Panc1 (cell line): Measurements from ENCODE around the gene PACSIN1.

ENCODE experiments used
- CTCF ChIP-seq: fragments of 450-650 bp; IDR thresholded peaks from 2 replicates; pipeline ENCODE4 v1.5.1; 2017; ENCODE audit warnings: mild to moderate bottlenecking
- POLR2AphosphoS5 ChIP-seq: IDR thresholded peaks from 2 replicates; pipeline ENCODE4 v1.6.1; 2012; ENCODE audit warnings: mild to moderate bottlenecking, low read depth, low read length, moderate library complexity
- REST ChIP-seq, 2 experiments: IDR thresholded peaks; 2 replicates each; pipeline ENCODE4 v1.6.1; 2011 to 2012; ENCODE audit warnings: low read depth in 2 of 2, control low read depth in 1 of 2, low read length in 1 of 2, mild to moderate bottlenecking in 1 of 2, moderate library complexity in 1 of 2; ENCODE audit not compliant: insufficient read depth in 1 of 2
- SIN3A ChIP-seq: IDR thresholded peaks from 2 replicates; pipeline ENCODE4 v1.6.1; 2012; ENCODE audit warnings: low read depth, mild to moderate bottlenecking, low read length, moderate library complexity, borderline replicate concordance; ENCODE audit not compliant: insufficient read depth
- TCF7L2 ChIP-seq: IDR thresholded peaks from 2 replicates; pipeline ENCODE4 v1.6.1; 2011; ENCODE audit warnings: mild to moderate bottlenecking, low read depth, low read length, inconsistent platforms

- TF ChIP-seq CTCF: no peak
- no peak for TF ChIP-seq TCF7L2
- TF ChIP-seq REST (IDR thresholded peaks at IDR 0.05; ENCODE audit: insufficient read depth in 1 of 2, low read depth in 2 of 2, low read length in 1 of 2): no peak
- no peak for TF ChIP-seq POLR2AphosphoS5
- no peak for TF ChIP-seq SIN3A
Observed at GRCh38 chr6:34571388-34571787, 105.5 kb downstream of the PACSIN1 start.
